H9 (cell line): Measurements from ENCODE around the gene SLIT1. TPM values are rescaled to one million over a fixed set of nuclear protein-coding genes. Genes with fewer than 3 reads are reported as not detected.

Source experiments
- DNase-seq: peaks from one replicate; pipeline ENCODE4 v3.0.0-alpha.2; 2017
- H2AFZ ChIP-seq: one replicate; pipeline ENCODE4 v1.6.1; 2013; ENCODE audit warnings: mild to moderate bottlenecking, low read length, control low read depth, moderate library complexity
- H2AK5ac ChIP-seq: 2 replicates; pipeline ENCODE4 v1.6.1; 2013; ENCODE audit warnings: low read length, control low read depth, mixed read lengths; ENCODE audit not compliant: insufficient read length
- H2BK120ac ChIP-seq: one replicate; pipeline ENCODE4 v1.6.1; 2013; ENCODE audit warnings: low read depth, mild to moderate bottlenecking, low read length, control low read depth, inconsistent platforms; ENCODE audit not compliant: poor library complexity, severe bottlenecking
- H2BK12ac ChIP-seq: 2 replicates; pipeline ENCODE4 v1.6.1; 2013; ENCODE audit warnings: low read length, control low read depth, mixed read lengths, low read depth; ENCODE audit not compliant: insufficient read length
- H2BK15ac ChIP-seq: 2 replicates; pipeline ENCODE4 v1.6.1; 2013; ENCODE audit warnings: low read depth, low read length, control low read depth
- H2BK20ac ChIP-seq: one replicate; pipeline ENCODE4 v1.6.1; 2013; ENCODE audit warnings: low read depth, mild to moderate bottlenecking, low read length, control low read depth, inconsistent platforms; ENCODE audit not compliant: poor library complexity, severe bottlenecking
- H2BK5ac ChIP-seq: 2 replicates; pipeline ENCODE4 v1.6.1; 2013; ENCODE audit warnings: low read length, control low read depth, mixed read lengths; ENCODE audit not compliant: insufficient read length
- H3K14ac ChIP-seq: 2 replicates; pipeline ENCODE4 v1.6.1; 2013; ENCODE audit warnings: low read length, control low read depth; ENCODE audit not compliant: insufficient read depth
- H3K18ac ChIP-seq: 2 replicates; pipeline ENCODE4 v1.6.1; 2013; ENCODE audit warnings: low read depth, mild to moderate bottlenecking, mixed read lengths, low read length, control low read depth; ENCODE audit not compliant: insufficient read length
- H3K23ac ChIP-seq: 2 replicates; pipeline ENCODE4 v1.6.1; 2013; ENCODE audit warnings: low read length, control low read depth, mixed read lengths, low read depth; ENCODE audit not compliant: insufficient read length
- H3K23me2 ChIP-seq: 2 replicates; pipeline ENCODE4 v1.6.1; 2013; ENCODE audit warnings: low read depth, mild to moderate bottlenecking, mixed read lengths, low read length, control low read depth; ENCODE audit not compliant: insufficient read length, poor library complexity, severe bottlenecking
- H3K27ac ChIP-seq: 2 replicates; pipeline ENCODE4 v1.5.1; 2013; ENCODE audit warnings: low read length, control low read depth, mixed read lengths, low read depth; ENCODE audit not compliant: insufficient read length
- H3K27me3 ChIP-seq: 2 replicates; pipeline ENCODE4 v1.6.1; 2013; ENCODE audit warnings: low read length, control low read depth, inconsistent platforms; ENCODE audit not compliant: insufficient read depth
- H3K4ac ChIP-seq: 2 replicates; pipeline ENCODE4 v1.6.1; 2013; ENCODE audit warnings: low read depth, mild to moderate bottlenecking, control low read depth, inconsistent platforms, low read length, moderate library complexity
- H3K4me1 ChIP-seq: 2 replicates; pipeline ENCODE4 v1.6.1; 2013; ENCODE audit warnings: low read length, control low read depth, inconsistent platforms; ENCODE audit not compliant: insufficient read depth
- H3K4me2 ChIP-seq: 2 replicates; pipeline ENCODE4 v1.6.1; 2013; ENCODE audit warnings: low read length, control low read depth, mixed read lengths; ENCODE audit not compliant: insufficient read length, insufficient read depth
- H3K56ac ChIP-seq: 2 replicates; pipeline ENCODE4 v1.6.1; 2013; ENCODE audit warnings: low read depth, mild to moderate bottlenecking, mixed read lengths, low read length, control low read depth; ENCODE audit not compliant: insufficient read length
- H3K79me1 ChIP-seq: 2 replicates; pipeline ENCODE4 v1.6.1; 2013; ENCODE audit warnings: low read depth, mild to moderate bottlenecking, moderate library complexity, low read length, control low read depth, inconsistent platforms; ENCODE audit not compliant: insufficient read depth, poor library complexity, severe bottlenecking
- H3K79me2 ChIP-seq: 2 replicates; pipeline ENCODE4 v1.6.1; 2013; ENCODE audit warnings: low read length, control low read depth, inconsistent platforms; ENCODE audit not compliant: insufficient read depth
- H3K9ac ChIP-seq: 2 replicates; pipeline ENCODE4 v1.6.1; 2013; ENCODE audit warnings: low read length, control low read depth, mixed read lengths; ENCODE audit not compliant: insufficient read length; ENCODE audit errors: extremely low read depth
- H3K9me3 ChIP-seq: one replicate; pipeline ENCODE4 v1.6.1; 2013; ENCODE audit warnings: low read depth, low read length, inconsistent platforms; ENCODE audit not compliant: control insufficient read depth
- H3T11ph ChIP-seq: one replicate; pipeline ENCODE4 v1.6.1; 2013; ENCODE audit warnings: mild to moderate bottlenecking, low read length, control low read depth, inconsistent platforms
- H4K20me1 ChIP-seq: one replicate; pipeline ENCODE4 v1.6.1; 2013; ENCODE audit not compliant: control insufficient read depth, insufficient read length, insufficient read depth
- H4K5ac ChIP-seq: 2 replicates; pipeline ENCODE4 v1.6.1; 2013; ENCODE audit warnings: low read depth, mild to moderate bottlenecking, mixed read lengths, low read length, control low read depth; ENCODE audit not compliant: insufficient read length
- H4K8ac ChIP-seq: replicated peaks from 2 replicates; pipeline ENCODE4 v1.6.1; 2013; ENCODE audit warnings: low read length, control low read depth, mixed read lengths, low read depth; ENCODE audit not compliant: insufficient read length
- H4K91ac ChIP-seq: 2 replicates; pipeline ENCODE4 v1.6.1; 2013; ENCODE audit warnings: low read depth, mild to moderate bottlenecking, moderate library complexity, mixed read lengths, low read length, control low read depth; ENCODE audit not compliant: insufficient read length
- H3K27ac Mint-ChIP-seq, 3 experiments: 2 replicates in 2 of 3; 3 replicates in 1 of 3; pipeline ENCODE4 v1.8.0; 2020 to 2021; ENCODE audit warnings: mixed read lengths in 3 of 3, mild to moderate bottlenecking in 1 of 3, moderate library complexity in 1 of 3
- H3K27me3 Mint-ChIP-seq: 2 replicates; pipeline ENCODE4 v1.8.0; 2021; ENCODE audit warnings: low read depth, mild to moderate bottlenecking, moderate library complexity, mixed read lengths
- H3K36me3 Mint-ChIP-seq, 3 experiments: 2 replicates in 2 of 3; 3 replicates in 1 of 3; pipeline ENCODE4 v1.8.0; 2020 to 2021; ENCODE audit warnings: low read depth in 3 of 3, mixed read lengths in 3 of 3; ENCODE audit not compliant: insufficient read depth in 1 of 3
- H3K4me1 Mint-ChIP-seq, 2 experiments: 2 replicates each; pipeline ENCODE4 v1.8.0; 2020; ENCODE audit warnings: mixed read lengths in 2 of 2
- H3K4me3 Mint-ChIP-seq, 2 experiments: 2 replicates in 1 of 2; 3 replicates in 1 of 2; pipeline ENCODE4 v1.8.0; 2020 to 2021; ENCODE audit warnings: mild to moderate bottlenecking in 2 of 2, mixed read lengths in 2 of 2, moderate library complexity in 1 of 2
- H3K9me3 Mint-ChIP-seq, 2 experiments: 2 replicates in 1 of 2; 3 replicates in 1 of 2; pipeline ENCODE4 v1.8.0; 2020; ENCODE audit warnings: mild to moderate bottlenecking in 2 of 2, mixed read lengths in 2 of 2, moderate library complexity in 1 of 2
- WGBS: extraction: QIAGEN DNeasy Blood & Tissue Kit; methylation state at CpG from one replicate; pipeline ENCODE4 v1.1.7; 2013; ENCODE audit warnings: missing lambda C conversion rate, low lambda C conversion rate, mixed read lengths; ENCODE audit not compliant: insufficient read length; ENCODE audit errors: extremely low coverage; 5-methylcytosine and 5-hydroxymethylcytosine counted together
- total RNA-seq: library from RNA; stranded (reverse); gene quantifications from 2 replicates; pipeline ENCODE4 v1.2.1, GENCODE V29; 2021
- TF ChIP-seq, protein P1 (sequence below): fragments of 200-600 bp; sonication (generic); conservative IDR thresholded peaks from 3 replicates; pipeline ENCODE4 v1.8.0; 2021; ENCODE audit warnings: antibody characterized with exemption, mild to moderate bottlenecking

Gene SLIT1
- total RNA-seq, 1 experiment from 2014 or later, result 0.57 TPM

- H3K27ac ChIP-seq, result no peak overlapping the region
- no peak overlapping the region for H2BK5ac ChIP-seq
- no peak overlapping the region for H2BK15ac ChIP-seq
- Mint-ChIP-seq H3K27ac (no peak overlapping the region), H3K4me3 (no peak overlapping the region), H3K4me1 (peaks cover 6 to 7% of the 10 kb centered on the region in 2 experiments), H3K9me3 (peaks cover 14 to 15% of the 10 kb centered on the region in 2 experiments), H3K36me3 (peaks cover 2 to 16% (median 12%) of the 10 kb centered on the region in 3 experiments), H3K27me3 (no peaks in the 10 kb centered on the region)
- H3K4ac ChIP-seq, result no peak overlapping the region
- no peaks in the 10 kb centered on the region for H3K4me1 ChIP-seq
- no peak overlapping the region for H4K8ac ChIP-seq
- no peak overlapping the region for H3K56ac ChIP-seq
- no peak for DNase-seq
- no peak overlapping the region for H3K9ac ChIP-seq
- no peak overlapping the region for H2AK5ac ChIP-seq
- H3K23me2 ChIP-seq, result no peaks in the 10 kb centered on the region
- H3K79me2 ChIP-seq, result no peaks in the 10 kb centered on the region
- no peak overlapping the region for H3K23ac ChIP-seq
- no peaks in the 10 kb centered on the region for H4K20me1 ChIP-seq
- no peak overlapping the region for H3K18ac ChIP-seq
- no peak overlapping the region for H2BK20ac ChIP-seq
- no peak overlapping the region for H4K91ac ChIP-seq
- H4K5ac ChIP-seq, result no peak overlapping the region
- H3K79me1 ChIP-seq, result no peaks in the 10 kb centered on the region
- H3K27me3 ChIP-seq, result no peaks in the 10 kb centered on the region
- no peak overlapping the region for H2AFZ ChIP-seq
- H3T11ph ChIP-seq, result no peak overlapping the region
- no peaks in the 10 kb centered on the region for H3K9me3 ChIP-seq
- no peak overlapping the region for H2BK120ac ChIP-seq
- TF ChIP-seq, protein P1, sequence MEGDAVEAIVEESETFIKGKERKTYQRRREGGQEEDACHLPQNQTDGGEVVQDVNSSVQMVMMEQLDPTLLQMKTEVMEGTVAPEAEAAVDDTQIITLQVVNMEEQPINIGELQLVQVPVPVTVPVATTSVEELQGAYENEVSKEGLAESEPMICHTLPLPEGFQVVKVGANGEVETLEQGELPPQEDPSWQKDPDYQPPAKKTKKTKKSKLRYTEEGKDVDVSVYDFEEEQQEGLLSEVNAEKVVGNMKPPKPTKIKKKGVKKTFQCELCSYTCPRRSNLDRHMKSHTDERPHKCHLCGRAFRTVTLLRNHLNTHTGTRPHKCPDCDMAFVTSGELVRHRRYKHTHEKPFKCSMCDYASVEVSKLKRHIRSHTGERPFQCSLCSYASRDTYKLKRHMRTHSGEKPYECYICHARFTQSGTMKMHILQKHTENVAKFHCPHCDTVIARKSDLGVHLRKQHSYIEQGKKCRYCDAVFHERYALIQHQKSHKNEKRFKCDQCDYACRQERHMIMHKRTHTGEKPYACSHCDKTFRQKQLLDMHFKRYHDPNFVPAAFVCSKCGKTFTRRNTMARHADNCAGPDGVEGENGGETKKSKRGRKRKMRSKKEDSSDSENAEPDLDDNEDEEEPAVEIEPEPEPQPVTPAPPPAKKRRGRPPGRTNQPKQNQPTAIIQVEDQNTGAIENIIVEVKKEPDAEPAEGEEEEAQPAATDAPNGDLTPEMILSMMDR, result no peak
- no CpG with 5 or more reads among the region's 13 CpGs for WGBS
- no peak overlapping the region for H3K4me2 ChIP-seq
- H3K14ac ChIP-seq, result no peak overlapping the region; the same call in 1 of the 2 replicates
- no peak overlapping the region for H2BK12ac ChIP-seq
Measured at GRCh38 chr10:97003151-97003803, 182.5 kb downstream of the SLIT1 start.
